NOMO-1 (cell line): Measurements from ENCODE around the gene VANGL1.
A peak's percentile ranks its signal among the peaks of the same experiment; 100 is the strongest.

Experiments used
- DNase-seq, 2 experiments: peaks; one replicate each; lab custom pipeline; 2025; ENCODE audit not compliant: unreplicated experiment in 2 of 2; lab: John Stamatoyannopoulos, UW

VANGL1 gene

DNA sequence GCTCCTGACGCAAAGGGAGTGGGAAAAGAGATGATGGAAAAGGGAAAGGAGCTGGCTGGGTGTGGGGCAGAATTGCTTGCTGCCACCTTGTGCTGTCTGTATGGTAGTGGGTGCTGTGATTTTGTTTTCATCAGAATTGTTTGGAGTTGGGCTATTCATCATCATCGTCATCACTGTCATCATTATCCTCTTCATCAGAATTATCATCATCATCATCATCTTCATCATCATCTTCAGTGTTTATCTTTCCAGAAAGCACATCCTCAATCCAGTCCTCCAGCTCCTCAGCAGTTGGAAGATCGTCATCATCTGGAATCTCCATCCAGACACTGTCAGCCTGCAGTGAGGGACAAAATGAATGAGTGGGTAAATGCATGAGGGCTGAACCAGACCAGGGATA is 59.3 kb downstream of the VANGL1 start:
- no peak for DNase-seq

DNA sequence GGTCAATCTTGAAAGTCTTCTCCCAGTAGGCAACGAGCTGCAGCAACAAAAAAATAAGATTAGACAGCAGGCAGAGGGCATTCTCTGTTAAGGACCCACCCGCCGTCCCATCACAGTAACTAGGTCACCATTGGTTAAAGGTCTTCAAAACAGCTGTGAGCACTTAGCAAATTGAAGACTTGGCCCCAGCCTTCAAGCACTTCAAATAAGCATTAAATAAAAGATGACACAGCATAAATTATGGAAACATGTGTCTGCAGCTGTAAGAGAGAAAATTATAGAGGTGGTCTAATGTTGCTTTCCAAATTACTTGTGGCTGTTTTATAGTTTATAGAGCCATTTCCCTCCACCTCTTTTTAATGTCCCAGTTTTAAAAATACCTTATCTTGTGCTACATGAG is 61.2 kb downstream of the VANGL1 start:
- DNase-seq = no peak

DNA sequence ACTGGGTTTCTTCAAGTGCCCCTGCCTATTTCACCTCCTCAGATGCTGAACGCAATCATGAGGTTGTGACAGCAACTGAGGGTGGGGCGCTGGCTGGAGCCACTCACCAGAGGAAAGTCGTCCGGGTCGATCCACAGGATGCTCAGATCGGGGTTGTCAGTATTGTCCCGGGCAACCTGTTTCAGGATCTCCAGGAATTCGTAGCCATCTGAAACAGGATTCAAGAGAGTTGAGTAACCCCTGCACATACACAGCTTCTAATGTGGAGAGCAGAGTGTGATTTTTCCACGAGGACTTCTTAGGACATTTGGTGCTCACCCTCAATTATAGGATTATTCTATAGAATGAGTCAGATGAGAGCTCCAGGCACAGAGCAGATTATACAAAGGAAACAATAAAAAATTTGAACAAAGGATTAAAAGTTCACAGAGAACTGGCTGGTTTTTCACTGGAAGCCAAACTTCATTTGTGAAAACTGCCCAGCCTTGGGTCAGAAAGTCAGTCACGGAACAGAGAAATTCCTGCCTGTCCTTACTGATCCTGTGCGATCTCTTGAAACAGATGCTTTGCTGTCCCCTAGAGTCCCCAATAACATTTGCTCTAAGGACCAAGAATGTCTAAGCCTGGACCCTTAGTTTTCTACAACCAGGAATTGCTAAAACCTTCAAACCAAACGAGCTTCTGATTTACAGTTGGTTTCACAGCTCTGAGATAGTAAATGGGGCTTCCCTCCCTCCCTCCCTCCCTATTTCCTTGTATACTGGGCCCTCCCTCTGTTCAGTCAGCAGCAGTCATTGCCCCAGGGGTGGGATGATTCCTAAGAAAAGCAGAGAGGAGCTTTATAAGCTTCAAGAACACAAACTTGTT is 63.5 kb downstream of the VANGL1 start:
- no peak for DNase-seq

DNA sequence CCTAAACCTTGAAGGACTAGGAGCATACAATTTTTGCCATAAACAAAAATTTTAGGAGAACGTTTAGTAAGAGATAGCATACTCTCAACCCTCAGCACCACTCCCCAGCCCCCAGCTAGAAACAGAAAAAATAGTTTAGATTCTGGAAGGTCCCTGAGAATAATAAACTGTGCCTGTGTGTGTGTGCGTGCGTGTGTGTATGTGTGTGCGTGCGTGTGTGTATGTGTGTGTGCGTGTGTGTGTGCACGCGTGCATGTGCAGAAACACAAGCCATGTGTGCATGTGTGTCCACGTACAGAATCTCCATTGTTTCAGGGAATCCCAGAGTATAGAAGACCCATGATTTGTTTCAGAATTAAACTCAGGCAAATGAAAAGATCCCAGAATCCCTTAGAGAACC is 64.2 kb downstream of the VANGL1 start:
- DNase-seq = no peak

DNA sequence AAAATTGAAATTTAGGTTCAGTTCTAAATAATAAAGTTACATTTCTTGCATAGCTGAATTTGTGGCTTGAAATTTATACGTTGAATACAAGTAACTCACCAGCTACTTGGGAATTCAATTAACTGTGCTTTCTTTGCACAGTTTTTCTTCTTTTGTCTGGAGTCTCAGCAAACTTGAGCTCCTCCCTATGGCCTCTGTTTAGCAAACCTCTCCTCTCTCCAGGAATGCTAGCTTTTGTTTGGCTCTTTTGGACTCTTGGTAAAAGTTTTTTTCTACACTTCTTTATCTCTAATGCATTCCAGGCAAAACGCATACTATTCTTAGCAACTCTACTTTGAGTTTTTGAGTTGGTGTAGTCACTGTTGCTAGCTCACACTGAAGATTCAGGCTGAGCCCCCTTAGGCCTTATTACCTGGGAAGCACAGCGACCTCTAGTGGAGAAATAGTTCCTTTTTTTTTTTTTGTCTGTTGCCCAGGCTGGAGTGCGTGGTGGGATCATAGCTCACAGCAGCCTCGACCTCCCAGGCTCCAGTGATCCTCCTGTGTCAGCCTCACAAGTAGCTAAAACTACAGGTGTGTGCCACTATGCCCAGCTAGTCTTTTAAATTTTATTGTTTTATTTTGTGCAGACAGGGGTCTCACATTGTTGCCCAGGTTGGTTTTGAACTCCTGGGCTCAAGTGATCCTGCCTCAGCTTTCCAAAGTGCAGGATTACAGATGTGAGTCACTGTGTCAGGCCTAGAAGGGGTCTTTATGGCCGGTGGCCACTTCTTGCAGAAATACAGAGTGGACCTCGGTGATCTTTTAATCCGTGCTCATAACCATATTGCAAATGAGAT is 65.0 kb downstream of the VANGL1 start:
- DNase-seq = peak in 1 of 2 experiments; percentile 19

DNA sequence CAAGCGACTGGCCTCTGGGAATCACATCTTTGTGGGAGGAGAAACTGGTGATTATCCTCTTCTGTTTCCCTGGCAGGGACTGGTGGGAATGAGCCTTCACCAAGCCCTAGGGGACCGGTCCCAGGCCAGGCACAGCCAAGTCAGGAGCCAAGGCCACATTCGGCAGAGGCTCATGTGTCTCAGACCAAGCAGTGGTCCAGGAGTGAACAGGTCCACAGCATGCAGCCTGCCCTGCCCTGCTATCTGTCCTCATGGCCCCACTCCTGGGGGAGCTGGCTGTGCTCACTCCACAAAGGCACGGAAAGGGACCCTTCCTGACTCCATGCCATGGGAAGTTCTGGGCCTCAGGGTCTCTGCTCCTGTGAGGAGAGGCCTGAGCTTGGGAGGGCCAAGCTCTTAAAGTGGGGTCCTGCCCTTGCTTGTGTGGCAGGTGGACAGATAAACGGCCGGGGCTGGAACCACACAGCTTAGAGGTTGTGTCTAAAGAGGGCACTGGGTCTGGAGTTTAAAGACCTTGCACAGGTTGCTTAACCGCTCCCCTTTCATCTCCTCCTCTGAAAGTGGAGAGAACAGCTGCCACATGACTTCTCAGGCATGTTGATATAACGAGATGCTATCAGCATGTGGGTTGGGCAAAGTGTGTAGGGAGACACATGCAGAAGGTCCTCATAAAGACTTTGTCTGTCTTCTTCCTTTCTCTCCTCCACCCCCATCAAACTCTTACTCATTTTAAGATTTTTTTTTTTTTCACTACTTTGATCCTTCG is 69.3 kb downstream of the VANGL1 start:
- DNase-seq = no peak

DNA sequence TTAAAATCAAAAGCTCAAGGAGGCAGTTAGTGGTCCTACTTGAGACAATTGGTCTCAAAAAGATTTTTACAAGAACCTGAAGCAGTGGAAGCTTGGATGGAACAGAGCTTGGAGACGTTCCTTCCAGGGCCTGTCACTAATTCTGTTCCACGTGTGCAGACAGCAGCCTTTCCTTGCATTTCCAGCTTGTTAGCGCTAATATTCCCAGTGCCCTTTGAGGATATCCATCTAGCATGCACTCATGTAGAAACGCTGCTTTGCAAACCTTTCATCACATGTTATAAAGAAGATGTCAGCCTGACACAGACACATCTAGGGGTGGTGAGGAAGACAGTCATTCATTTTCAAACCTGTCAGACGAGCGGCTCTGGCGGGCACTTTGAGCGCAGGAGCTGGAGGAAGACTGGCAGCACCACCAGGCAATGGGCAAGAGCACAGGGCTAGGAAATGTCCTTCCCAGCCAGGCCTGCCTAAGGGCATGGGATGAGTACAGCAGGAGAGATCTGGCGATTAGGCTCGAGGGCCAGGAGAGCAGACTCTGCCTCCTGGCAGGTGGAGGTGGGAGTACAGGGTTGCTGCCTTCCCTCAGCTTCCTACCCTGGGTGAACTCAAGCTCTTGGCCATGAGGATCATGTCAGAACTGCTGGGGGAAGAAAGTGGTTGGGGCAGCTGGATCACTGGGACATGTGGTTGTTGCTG is 71.3 kb downstream of the VANGL1 start:
- DNase-seq = no peak

DNA sequence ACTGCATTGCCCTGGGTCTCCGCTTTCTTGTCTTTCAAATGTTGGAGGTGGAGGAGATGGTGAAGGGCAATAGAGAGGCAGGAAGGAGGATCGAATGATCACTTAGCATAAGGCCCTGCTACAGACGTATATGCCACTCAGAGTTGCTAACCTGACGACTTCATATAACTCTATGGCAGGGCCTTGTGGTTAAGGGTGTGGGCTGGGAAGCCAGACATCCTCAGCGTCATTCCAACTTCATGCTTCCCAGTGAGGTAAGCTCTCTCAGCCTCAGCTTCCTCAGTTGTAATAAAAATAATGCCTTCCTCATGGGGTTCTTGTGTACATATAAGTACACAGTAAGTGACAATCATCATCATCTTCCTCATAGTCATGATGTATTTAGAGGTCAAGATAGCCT is 72.1 kb downstream of the VANGL1 start:
- DNase-seq = no peak

DNA sequence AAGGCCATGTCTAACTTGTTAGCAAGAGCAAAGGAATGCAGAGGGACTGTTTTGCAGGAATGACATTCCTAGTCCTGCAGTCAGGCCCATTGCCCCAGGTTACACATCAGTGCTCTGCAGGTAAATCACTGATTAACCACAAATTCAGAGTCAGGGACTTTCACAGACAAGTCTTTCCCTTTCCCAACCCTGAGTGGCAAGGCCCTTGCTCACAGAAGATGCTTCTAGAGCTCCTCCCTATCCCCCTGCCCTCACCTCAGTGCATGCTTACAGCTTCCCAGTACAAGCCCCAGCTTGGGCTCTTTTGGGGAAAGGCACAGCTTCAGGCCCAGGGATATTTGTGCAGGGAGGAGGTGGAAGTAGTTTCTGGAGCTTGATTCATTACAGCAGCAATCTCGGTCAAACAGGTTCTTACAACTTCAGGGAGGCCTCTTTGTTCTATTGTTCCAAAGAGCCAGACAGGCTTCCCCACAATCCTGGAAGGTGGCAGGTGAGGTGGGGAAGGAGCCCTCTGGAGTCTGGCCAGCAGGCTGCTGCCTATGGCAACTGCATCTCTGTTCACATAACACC is 72.9 kb downstream of the VANGL1 start:
- DNase-seq = no peak

DNA sequence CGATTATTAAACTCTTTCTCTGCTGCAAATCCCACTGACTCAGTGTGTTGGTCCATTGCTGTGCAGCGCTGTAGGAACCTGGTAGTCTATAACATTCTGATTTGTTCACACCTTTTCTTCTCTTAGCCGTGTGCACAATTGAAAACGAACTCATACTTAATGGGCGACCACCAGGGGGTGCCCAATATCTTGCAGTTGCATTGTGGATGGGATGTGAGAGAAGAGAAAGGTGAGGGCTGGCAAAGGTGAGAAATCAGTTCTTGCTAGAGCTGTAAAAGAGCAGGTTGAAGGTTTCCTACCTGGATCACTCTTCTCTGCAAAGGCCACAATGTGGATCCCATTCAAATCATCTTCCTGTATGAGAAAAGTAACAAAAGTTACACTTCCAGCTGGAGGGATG is 75.8 kb downstream of the VANGL1 start:
- no peak for DNase-seq

DNA sequence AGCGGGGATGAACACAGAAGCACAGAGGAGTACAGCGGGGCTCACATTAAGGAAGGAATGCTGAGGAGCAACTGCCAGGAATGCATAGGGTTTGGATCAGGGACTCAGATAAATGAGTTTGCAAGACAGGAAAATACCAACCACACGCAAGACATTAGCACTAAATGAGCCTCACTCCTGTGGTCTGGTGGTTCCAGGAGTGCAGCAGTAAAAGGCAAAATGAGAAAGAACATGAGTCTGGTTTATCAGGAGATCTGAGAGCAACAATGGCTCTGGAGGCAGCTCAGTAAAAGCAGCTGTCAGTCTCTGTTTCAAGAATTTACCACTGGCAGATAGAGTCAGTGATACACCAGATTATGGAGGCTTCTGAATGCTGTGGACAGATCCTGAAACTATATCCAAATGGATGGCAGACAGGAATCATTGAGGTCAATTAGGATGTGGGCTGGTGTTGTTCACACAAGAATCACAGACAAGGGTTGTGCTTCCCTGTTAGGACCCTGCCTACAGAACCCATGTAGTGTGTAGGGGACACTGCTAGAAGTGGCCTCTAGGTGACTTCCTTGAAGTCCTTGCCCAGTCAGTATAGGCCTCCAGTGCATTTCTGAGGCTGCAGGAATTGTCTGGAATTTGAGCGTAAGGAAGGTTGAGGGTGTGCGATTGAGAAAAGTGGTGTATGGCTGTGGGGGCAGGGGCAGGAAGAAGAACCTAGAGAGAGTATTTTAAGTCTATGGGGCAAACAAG is 76.4 kb downstream of the VANGL1 start:
- DNase-seq = no peak

DNA sequence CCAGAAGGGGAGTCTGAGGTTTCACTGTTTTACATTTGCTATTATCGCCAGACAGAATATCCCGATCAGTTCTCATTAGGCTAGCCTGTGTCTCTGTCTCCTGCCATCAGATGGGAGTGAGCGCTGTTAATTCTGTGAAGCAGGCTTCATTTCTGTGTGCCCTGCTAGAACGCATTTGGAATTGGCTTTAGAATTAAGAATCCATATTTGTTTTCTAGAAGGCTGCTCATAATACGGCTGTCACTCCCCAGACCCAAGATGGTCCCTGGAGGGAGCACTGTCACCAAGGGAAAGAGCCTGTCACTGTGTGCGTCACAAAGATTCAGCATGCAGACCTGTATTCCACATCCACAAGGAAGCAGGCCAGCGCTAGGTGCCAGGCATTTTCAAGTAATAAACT is 77.5 kb downstream of the VANGL1 start:
- DNase-seq = no peak

DNA sequence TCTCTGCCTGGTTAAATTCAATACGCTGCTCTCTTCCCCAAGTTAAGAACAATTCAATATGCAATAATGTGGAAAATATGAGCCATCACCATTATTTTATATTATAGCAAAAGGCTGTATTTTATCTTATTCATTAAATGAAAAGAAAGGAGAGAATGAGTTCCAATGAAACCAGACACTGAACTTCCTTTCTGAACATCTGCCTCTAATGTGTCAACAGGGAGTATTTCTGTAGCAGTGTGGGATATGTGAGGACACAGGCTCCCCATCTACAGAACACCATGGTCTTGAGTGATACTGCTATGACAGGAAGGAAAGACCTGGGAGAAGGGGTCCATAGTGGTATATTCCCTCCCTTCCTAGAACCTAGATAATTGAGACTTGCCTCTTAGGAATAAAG is 80.5 kb downstream of the VANGL1 start:
- no peak for DNase-seq

DNA sequence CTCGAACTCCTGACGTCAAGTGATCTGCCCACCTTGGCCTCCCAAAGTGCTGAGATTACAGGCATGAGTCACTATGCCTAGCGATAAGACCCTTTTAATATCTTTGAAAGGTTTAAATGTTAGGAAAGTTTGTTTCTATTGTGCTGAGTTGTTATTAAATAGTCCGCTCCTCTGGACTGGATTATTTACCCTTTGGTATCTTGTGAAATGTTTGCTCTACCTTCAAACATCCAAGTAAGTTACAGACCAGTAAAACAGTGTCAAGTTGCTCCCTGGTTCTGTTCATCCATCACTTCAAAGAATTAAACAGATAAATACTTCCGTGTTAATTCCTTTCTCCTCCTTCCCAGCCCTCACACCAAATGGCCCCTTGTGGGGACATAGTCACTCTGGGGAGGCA is 82.0 kb downstream of the VANGL1 start:
- DNase-seq = no peak

DNA sequence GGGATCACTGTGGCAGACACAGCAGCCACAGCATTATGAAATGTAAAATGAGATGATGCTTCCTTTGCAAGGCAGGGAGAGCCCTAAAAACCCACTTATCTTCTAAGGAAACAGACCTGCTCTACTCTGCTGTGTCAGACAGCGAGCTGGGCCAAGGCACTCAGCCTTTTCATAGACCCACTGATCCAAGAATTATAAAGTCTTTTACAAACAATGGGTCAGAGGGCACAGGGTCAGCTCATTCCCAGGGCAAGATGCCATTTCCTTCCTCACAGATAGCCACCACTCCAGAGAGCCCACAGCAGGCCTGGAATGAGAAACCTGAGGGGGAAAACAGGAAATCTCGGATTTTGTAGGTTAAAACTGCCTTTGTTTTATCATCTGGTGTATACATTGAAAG is 83.8 kb downstream of the VANGL1 start:
- DNase-seq = no peak

DNA sequence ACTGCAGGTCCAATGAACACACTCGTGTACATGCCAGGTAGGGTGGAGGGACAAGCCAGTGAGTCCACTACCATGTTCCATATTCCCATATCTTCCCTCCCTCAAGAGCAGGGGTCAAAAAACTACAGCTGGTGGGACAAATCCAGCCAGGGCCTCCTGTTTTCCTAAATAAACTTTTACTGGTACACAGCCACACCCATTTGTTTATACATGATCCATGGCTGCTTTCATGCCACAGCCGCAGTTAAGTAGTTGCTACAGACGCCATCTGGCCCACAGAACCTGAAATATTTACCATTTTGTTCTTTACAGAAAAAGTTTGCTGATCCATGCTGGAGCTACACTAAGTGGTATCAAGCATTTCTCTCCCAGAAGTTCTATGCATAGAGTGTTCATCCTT is 84.4 kb downstream of the VANGL1 start:
- no peak for DNase-seq

DNA sequence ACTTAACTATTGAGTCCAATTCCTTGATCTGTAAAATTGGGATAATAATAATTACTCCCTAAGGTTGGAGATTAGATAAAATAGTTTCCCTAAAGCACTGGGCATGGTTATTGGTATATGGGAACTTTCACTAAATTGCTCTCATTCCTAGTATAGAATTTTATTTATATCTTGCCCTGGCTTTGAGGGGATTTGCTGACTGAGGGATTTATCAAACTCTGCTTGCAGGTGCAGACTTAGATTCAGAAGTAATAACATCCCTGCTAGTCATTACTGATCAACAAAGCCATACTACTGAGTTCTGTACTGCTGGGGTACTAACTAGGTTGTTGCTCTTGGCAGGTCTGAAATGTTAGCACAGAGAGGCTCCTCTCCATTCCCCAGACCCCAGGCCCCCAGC is 84.8 kb downstream of the VANGL1 start:
- DNase-seq = no peak

DNA sequence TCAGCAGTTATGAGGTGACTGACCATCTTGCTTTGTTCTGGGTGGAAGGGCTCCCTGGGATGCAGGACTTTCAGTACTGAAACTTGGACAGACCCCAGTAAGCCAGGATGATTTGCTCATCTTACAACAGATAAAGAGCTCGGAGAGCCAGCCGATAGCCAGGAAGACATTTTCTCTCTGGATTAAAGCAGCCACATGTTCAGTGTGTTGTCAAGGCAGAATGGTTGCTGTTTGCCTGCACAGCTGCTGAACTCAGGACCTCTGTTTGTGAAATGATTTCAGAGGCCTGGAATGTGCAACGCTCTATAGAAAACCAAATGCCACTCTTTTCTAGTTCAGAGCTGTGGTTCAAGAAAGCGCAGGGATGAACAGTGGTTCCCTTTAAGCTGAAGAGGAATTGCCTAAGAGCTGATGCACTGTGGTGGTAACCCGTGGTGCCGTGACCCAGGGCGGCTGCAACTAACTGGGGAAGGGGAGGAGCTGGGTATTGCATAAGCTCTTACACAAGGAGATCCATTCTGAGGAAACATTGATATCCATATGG is 86.0 kb downstream of the VANGL1 start:
- DNase-seq = peak; percentile 87 to 96

DNA sequence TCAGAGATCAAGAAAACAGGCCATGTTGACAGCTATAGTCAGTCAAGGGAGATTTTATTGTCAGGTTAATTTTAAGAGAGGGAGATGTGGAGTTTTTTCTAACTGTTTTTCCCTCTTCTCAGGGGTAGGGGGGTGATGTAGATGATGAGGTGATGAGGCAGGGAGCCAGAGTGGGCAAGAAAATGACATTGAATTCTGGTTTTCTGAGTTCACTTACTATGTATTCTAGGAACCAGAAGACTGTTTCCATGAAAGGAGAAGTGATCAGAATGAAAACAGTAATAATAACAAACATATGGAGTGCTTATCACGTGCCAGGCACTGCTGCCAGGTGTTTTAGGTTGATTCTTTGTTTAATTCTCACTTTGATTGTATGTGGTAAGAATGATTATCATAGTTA is 86.6 kb downstream of the VANGL1 start:
- DNase-seq = peak in 1 of 2 experiments; percentile 34
